ENCODE results near the gene HMX3.

Gene HMX3

GRCh38 chr10:123117644-123118417 lies 17.9 kb upstream of the HMX3 start:
- TF ChIP-seq POLR2A (IDR thresholded peaks at IDR 0.05; ENCODE audit: low read length) (no peak), GATA1 (IDR thresholded peaks at IDR 0.05; ENCODE audit: low read depth, low read length) (no peak)
- DNase-seq, result no peak

DNA sequence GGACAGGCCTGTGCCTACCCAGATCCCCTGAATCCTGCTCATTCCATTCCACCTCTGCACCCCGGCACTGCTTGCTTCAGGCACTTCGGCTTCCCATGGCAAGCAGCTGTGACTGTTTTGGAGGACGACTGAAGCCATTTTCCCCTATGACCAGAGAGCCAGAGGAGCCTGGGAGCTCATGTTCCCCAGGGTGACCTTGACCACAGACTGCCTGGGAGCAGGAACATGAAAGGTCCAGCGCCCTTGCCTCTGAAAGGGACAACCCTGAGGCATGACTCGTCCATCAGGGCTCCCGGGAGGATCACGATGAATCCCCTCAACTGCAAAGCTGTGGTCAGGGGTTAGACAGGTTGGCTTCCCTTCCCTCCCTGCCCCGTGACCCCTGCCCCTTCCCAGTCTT lies 16.7 kb upstream of the HMX3 start:
- TF ChIP-seq POLR2A (IDR thresholded peaks at IDR 0.05; ENCODE audit: low read length) (no peak), GATA1 (IDR thresholded peaks at IDR 0.05; ENCODE audit: low read depth, low read length) (no peak)
- DNase-seq, result no peak

DNA sequence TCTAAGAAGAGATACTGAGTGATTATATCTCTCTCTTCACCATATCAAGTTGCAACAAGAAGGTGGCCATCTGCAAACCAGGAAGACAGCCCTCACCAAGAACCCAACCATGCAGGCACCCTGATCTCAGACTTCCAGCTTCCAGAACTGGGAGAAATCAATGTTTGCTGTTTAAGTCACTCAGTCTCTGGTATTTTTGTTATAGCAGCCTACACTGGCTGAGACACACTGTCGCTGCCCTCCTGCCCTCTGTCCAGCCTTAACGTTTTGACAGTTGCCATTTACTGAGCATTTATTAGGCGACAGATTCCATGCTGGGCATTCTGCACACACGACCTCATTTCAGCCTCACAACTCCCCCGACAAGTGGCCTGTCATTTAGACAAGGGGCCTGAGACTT lies 9.5 kb upstream of the HMX3 start:
- no peak for TF ChIP-seq GATA1 (IDR thresholded peaks at IDR 0.05; ENCODE audit: low read depth, low read length)
- TF ChIP-seq POLR2A (IDR thresholded peaks at IDR 0.05; ENCODE audit: low read length), result no peak
- no peak for DNase-seq

DNA sequence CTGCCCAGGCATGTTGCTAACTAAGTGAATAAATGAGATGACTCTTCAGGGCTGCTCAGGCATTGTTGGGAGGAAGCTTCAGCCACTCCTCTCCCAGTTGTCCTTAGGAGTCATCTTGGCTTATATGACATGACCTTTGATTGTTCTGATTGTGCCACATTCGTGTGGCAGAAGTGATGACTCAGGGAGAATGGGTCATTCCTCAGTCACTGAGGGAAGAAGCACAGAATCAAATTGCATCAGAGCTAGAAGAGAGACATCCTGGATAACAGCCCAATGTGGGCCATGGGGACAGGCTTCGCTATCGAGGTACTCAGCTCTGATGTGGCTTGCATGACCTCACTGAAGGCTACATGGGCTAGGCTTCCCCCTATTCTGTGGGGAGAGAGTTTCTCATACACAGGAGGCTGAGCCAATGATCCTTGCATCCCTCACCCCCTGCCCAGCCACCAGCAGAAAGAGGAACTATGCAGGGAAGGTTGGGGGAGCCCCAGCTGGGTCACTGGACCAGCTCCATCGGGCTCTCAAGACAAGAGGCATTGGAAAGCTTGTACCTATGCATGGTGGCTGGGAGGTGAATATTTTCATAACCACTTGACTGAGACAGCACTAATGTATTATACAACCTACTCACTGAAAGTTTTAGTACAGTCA lies 6.0 kb upstream of the HMX3 start:
- TF ChIP-seq POLR2A (IDR thresholded peaks at IDR 0.05; ENCODE audit: low read length) (no peak), GATA1 (IDR thresholded peaks at IDR 0.05; ENCODE audit: low read depth, low read length) (no peak)
- DNase-seq, result no peak

- DNase-seq, result peak; percentile 84 to 90
- TF ChIP-seq POLR2A (IDR thresholded peaks at IDR 0.05; ENCODE audit: low read length), result no peak
- TF ChIP-seq GATA1 (IDR thresholded peaks at IDR 0.05; ENCODE audit: low read depth, low read length), result no peak
Measured at GRCh38 chr10:123132576-123133477, 2.9 kb upstream of the HMX3 start.

GRCh38 chr10:123133541-123134342 lies 2.0 kb upstream of the HMX3 start:
- no peak for DNase-seq
- TF ChIP-seq POLR2A (IDR thresholded peaks at IDR 0.05; ENCODE audit: low read length), result no peak
- TF ChIP-seq GATA1 (IDR thresholded peaks at IDR 0.05; ENCODE audit: low read depth, low read length), result no peak

DNA sequence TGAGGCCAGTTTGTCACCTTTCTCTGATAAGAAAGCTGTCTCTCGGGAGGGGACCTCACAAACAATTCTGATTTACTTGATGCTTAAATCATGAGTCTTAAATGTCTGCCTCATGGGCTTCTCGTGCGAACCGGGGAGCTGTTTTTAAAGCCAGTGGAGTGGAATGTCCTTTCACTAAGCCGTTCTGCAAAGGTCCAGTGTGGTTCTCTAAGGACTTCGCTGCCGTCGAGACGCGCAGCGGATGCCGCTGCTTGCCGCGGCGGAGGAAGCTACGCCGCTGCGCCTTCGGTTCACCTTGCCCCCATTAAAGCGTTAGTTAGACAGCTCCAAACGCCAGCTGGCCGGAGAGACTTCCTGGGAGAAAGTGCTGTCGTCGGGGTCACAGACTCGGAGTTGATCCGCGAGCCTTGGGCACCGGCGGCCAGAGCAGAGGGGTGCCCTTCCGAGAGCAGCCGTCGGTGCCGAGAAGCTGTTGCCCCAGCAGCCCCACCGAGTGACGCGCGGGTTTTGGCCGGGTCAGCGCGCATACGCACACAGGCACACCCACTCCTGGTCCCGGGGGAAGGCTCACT lies 1.3 kb upstream of the HMX3 start:
- TF ChIP-seq POLR2A (IDR thresholded peaks at IDR 0.05; ENCODE audit: low read length) (no peak), GATA1 (IDR thresholded peaks at IDR 0.05; ENCODE audit: low read depth, low read length) (no peak)
- peak; percentile 23 to 27 for DNase-seq

DNA sequence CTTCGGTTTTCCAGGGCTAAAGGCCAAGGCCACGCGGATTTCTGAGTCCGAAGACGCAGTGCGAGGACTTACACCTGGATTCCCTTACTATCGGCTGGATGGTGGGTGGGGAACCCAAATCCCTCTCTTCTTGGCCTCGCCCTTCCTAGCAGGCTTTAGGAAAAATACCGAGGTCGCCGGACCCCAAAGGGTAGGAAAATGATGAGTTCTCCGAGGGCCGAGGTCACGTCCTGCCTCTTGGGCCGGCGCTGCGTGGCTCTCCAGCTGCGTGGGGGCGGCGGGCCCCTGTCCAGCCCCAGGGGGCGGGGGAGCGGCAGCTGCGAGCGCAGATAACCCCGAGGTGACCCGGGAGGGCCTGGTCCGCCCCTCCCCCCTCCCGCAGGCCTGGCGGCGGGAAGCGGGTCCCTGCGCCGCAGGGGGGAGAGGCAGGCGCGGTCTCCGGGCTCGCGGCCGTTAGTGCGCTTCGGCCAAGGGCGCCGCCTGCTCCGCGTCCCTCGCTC lies 805 bp upstream of the HMX3 start:
- TF ChIP-seq GATA1 (IDR thresholded peaks at IDR 0.05; ENCODE audit: low read depth, low read length) (no peak), POLR2A (IDR thresholded peaks at IDR 0.05; ENCODE audit: low read length) (no peak)
- DNase-seq, result peak; percentile 43 to 44

DNA sequence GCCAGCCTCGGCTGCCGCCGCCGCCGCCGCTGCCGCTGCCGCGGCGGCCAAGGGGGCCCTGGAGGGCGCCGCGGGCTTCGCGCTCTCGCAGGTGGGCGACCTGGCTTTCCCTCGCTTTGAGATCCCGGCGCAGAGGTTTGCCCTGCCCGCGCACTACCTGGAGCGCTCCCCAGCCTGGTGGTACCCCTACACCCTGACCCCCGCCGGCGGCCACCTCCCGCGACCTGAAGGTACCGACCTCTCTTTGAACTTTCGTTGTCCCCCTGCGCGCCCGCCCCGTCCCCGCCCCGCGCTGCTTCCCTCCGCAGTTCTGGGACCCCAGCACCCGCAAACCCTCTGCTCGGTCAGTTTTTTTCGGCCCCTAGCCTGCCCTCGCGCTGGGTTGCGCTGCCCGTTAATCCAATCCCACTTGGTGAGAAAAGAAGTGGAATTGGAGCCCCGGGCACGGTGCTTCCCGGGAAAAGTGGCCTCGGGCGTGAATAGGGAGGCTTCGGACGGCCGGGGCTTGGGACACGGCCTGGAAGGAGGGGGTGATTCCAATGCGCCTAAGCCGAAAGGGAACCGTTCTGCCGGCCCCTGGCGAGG lies 543 bp downstream of the HMX3 start:
- DNase-seq, result no peak
- TF ChIP-seq GATA1 (IDR thresholded peaks at IDR 0.05; ENCODE audit: low read depth, low read length), result no peak
- no peak for TF ChIP-seq POLR2A (IDR thresholded peaks at IDR 0.05; ENCODE audit: low read length)

GRCh38 chr10:123136806-123137642 lies 1.3 kb downstream of the HMX3 start:
- peak; percentile 35 to 37 for DNase-seq
- TF ChIP-seq POLR2A (IDR thresholded peaks at IDR 0.05; ENCODE audit: low read length) (no peak), GATA1 (IDR thresholded peaks at IDR 0.05; ENCODE audit: low read depth, low read length) (no peak)

DNA sequence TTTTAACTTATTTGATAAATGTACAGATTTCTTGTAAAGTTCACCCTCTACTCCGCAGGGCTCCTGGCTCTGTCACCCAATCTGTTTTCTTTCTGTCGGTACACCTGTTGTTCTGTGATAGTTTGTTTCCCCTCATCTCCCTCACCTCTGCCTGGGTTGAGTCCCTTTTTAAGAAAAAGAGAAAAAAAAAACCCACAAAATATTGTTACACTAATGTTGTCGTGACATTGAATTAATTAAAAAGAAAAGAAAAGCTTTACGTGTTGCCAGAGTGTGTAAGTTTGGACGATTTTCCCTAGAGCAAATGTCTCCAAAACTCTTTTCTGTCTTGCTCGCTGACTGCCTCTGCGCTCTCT lies 3.4 kb downstream of the HMX3 start:
- DNase-seq, result no peak
- TF ChIP-seq POLR2A (IDR thresholded peaks at IDR 0.05; ENCODE audit: low read length) (no peak), GATA1 (IDR thresholded peaks at IDR 0.05; ENCODE audit: low read depth, low read length) (no peak)

Measured in erythroblast (primary cell).